ENCODE data around the gene ADAMTSL3. TPM values are rescaled to one million over a fixed set of nuclear protein-coding genes. Genes with fewer than 3 reads are reported as not detected.

The ADAMTSL3 gene
- total RNA-seq, 1 experiment from 2014 or later = 0.05 TPM

DNA sequence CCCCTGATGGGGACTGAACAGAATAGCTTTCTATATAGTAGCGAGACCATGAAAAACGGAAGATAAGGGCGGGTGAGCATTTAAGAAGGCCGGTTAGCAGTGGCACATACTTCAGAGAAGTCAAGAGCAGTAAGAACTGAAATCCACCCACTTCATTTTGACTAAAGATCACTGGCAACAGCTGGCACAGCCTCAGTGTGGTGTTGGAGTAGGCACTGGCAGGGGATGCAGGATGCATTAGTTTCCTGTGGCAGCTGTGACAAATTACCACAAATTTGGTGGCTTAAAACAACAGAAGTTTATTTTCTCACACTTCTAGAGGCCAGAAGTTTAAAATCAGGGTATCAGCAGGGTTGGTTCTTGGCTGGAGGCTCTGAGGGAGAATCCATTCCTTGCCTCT lies 176.5 kb downstream of the ADAMTSL3 start:
- H3K4me1 ChIP-seq (ENCODE audit: control insufficient read depth in 1 of 2, insufficient read depth in 2 of 2, low read length in 2 of 2) = no peaks in the 10 kb centered on the region

More for the DNA sequence above, 176.5 kb downstream of the ADAMTSL3 start:
- CTCF ChIA-PET = no interaction called here
- intact Hi-C loops (cut with micrococcal nuclease) = no loop called here
- H3K27me3 ChIP-seq (ENCODE audit: insufficient read depth, low read length) = peaks cover 9% of the 10 kb centered on the region; the same call in 1 of the 2 replicates
- H2AFZ ChIP-seq (ENCODE audit: low read depth, low read length, poor library complexity, severe bottlenecking) = no peak overlapping the region
- H3K36me3 ChIP-seq (ENCODE audit: control insufficient read depth in 1 of 2, insufficient read depth in 2 of 2, low read length in 2 of 2) = no peaks in the 10 kb centered on the region
- H3K4me2 ChIP-seq (ENCODE audit: low read length) = no peak overlapping the region
- POLR2A ChIA-PET = no interaction called here
- TF ChIP-seq MAX (IDR thresholded peaks at IDR 0.05) = no peak
- TF ChIP-seq CTCF (IDR thresholded peaks at IDR 0.05 in 2 of 3, conservative IDR thresholded peaks at IDR 0.05 in 1 of 3; ENCODE audit: borderline replicate concordance in 1 of 3, insufficient read depth in 1 of 3, low read depth in 2 of 3, low read length in 2 of 3) = no peak
- no peak for TF ChIP-seq TCF7L2 (IDR thresholded peaks at IDR 0.05; ENCODE audit: borderline replicate concordance, extremely low read depth, insufficient read depth, insufficient read length)
- TF ChIP-seq ELF1 (IDR thresholded peaks at IDR 0.05; ENCODE audit: borderline replicate concordance, low read depth) = no peak
- TF ChIP-seq ZNF274 (IDR thresholded peaks at IDR 0.05; ENCODE audit: low read depth, low read length) = no peak
- no peak for TF ChIP-seq POLR2A (IDR thresholded peaks at IDR 0.05; ENCODE audit: borderline replicate concordance, extremely low read depth, insufficient read depth, insufficient read length)
- TF ChIP-seq RAD21 (IDR thresholded peaks at IDR 0.05; ENCODE audit: low read depth) = no peak
- no peak for TF ChIP-seq YY1 (IDR thresholded peaks at IDR 0.05; ENCODE audit: extremely low read depth, insufficient replicate concordance, low read depth, low read length)
- TF ChIP-seq SIN3A (IDR thresholded peaks at IDR 0.05; ENCODE audit: low read depth) = no peak
- no peak for TF ChIP-seq EZH2 (IDR thresholded peaks at IDR 0.05)
- no peak for TF ChIP-seq FOSL1 (IDR thresholded peaks at IDR 0.05; ENCODE audit: low read depth)
- TF ChIP-seq ATF3 (IDR thresholded peaks at IDR 0.05) = no peak
- RAD21 ChIA-PET (ENCODE audit: low non-redundant PET in 1 of 2, low total read pairs in 2 of 2, uncharacterized antibody in 2 of 2, unreplicated experiment in 2 of 2) = no interaction called here
- BruUV-seq (replicated peaks) = no TSS peak
- H3K9ac ChIP-seq (ENCODE audit: low read length) = no peak overlapping the region
- DNase-seq (ENCODE audit: low read depth, low spot score) (no peak), ATAC-seq (no peak)
- no peak overlapping the region for H3K27ac ChIP-seq (ENCODE audit: low read depth, low read length)
- H3K9me2 ChIP-seq (ENCODE audit: insufficient read depth) = no peaks in the 10 kb centered on the region
- H3K9me3 ChIP-seq (ENCODE audit: control insufficient read depth in 1 of 2, insufficient read depth in 1 of 2, low read depth in 1 of 2, low read length in 2 of 2) = no peaks in the 10 kb centered on the region
- H4K20me1 ChIP-seq (ENCODE audit: insufficient read depth) = no peaks in the 10 kb centered on the region
- H3K4me3 ChIP-seq (replicated peaks in 1 of 2; ENCODE audit: low read depth in 1 of 2, low read length in 2 of 2) = no peak overlapping the region
- H3K79me2 ChIP-seq (ENCODE audit: insufficient read depth, low read length) = no peaks in the 10 kb centered on the region

Data from HCT116 (cell line).